ENCODE results near the gene AIFM3. TPM values are rescaled to one million over a fixed set of nuclear protein-coding genes. Genes with fewer than 3 reads are reported as not detected.
"Not testable (repeated sequence)": the region's sequence is repeated elsewhere in the genome, so short reads cannot be mapped to it uniquely, and the experiment has no call there.

Gene AIFM3
- total RNA-seq, 3 donors from 2014 or later, result 1.6 to 3.3 (median 2.2) TPM

- intact Hi-C loops (cut with DNase I; ENCODE audit: low total_unique reads), result no loop called here
- DNase-seq (ENCODE audit: low spot score in 2 of 2), result no peak
- Histone ChIP-seq H3K27ac (no peak overlapping the region), H3K4me1 (no peaks in the 10 kb centered on the region), H3K9me3 (no peaks in the 10 kb centered on the region), H3K4me3 (no peak overlapping the region), H3K36me3 (no peaks in the 10 kb centered on the region), H3K27me3 (no peaks in the 10 kb centered on the region)
- TF ChIP-seq POLR2A (IDR thresholded peaks at IDR 0.05), result no peak
- no peak for TF ChIP-seq CTCF (IDR thresholded peaks at IDR 0.05)
- TF ChIP-seq POLR2AphosphoS5 (IDR thresholded peaks at IDR 0.05), result no peak
Observed at GRCh38 chr22:20931126-20931654, 35.9 kb upstream of the AIFM3 start.

GRCh38 chr22:20933910-20934309 lies 33.1 kb upstream of the AIFM3 start:
- Histone ChIP-seq H3K4me1 (no peaks in the 10 kb centered on the region), H3K4me3 (no peak overlapping the region), H3K36me3 (no peaks in the 10 kb centered on the region), H3K27me3 (no peaks in the 10 kb centered on the region), H3K27ac (no peak overlapping the region), H3K9me3 (no peaks in the 10 kb centered on the region)
- TF ChIP-seq CTCF (IDR thresholded peaks at IDR 0.05), result no peak
- TF ChIP-seq POLR2A (IDR thresholded peaks at IDR 0.05), result no peak
- no peak for TF ChIP-seq POLR2AphosphoS5 (IDR thresholded peaks at IDR 0.05)
- no peak for DNase-seq (ENCODE audit: low spot score in 2 of 2)
- intact Hi-C loops (cut with DNase I; ENCODE audit: low total_unique reads), result no loop called here

GRCh38 chr22:20935049-20935448 lies 32.0 kb upstream of the AIFM3 start:
- H3K36me3 ChIP-seq; H3K27me3 ChIP-seq; H3K4me1 ChIP-seq; DNase-seq (ENCODE audit: low spot score in 2 of 2); H3K4me3 ChIP-seq; intact Hi-C loops (cut with DNase I; ENCODE audit: low total_unique reads); H3K27ac ChIP-seq; H3K9me3 ChIP-seq: not testable (repeated sequence)

- H3K36me3 ChIP-seq; H3K27me3 ChIP-seq; H3K9me3 ChIP-seq; DNase-seq (ENCODE audit: low spot score in 2 of 2); intact Hi-C loops (cut with DNase I; ENCODE audit: low total_unique reads); H3K4me1 ChIP-seq; H3K4me3 ChIP-seq: not testable (repeated sequence)
- H3K27ac ChIP-seq, result peak overlapping the region in 1 of 2 donors; percentile 49
Observed at GRCh38 chr22:20935780-20936539, 31.1 kb upstream of the AIFM3 start.

- Histone ChIP-seq H3K27me3 (no peaks in the 10 kb centered on the region), H3K27ac (peak overlapping the region; percentile 49 to 68), H3K36me3 (no peaks in the 10 kb centered on the region), H3K9me3 (no peaks in the 10 kb centered on the region), H3K4me3 (peak overlapping the region in 1 of 3 donors; percentile 4), H3K4me1 (peaks cover 0 to 3% of the 10 kb centered on the region in 2 donors)
- intact Hi-C loops (cut with DNase I; ENCODE audit: low total_unique reads), result no loop called here
- TF ChIP-seq CTCF (IDR thresholded peaks at IDR 0.05), result no peak
- no peak for TF ChIP-seq POLR2AphosphoS5 (IDR thresholded peaks at IDR 0.05)
- no peak for TF ChIP-seq POLR2A (IDR thresholded peaks at IDR 0.05)
- no peak for DNase-seq (ENCODE audit: low spot score in 2 of 2)
Observed at GRCh38 chr22:20937031-20937793, 29.8 kb upstream of the AIFM3 start.
